ENCODE data around the gene TTC12.

Gene TTC12

GRCh38 chr11:113272927-113273615, 41.3 kb upstream of the TTC12 start:
- Histone ChIP-seq H3K9me3 (ENCODE audit: control insufficient read depth, low read length) (no peaks in the 10 kb centered on the region), H3K4me1 (ENCODE audit: control insufficient read depth, insufficient read depth, low read depth, low read length) (no peaks in the 10 kb centered on the region), H3K23ac (ENCODE audit: low read length in 2 of 2) (no peak overlapping the region), H3K9ac (ENCODE audit: low read length) (no peak overlapping the region), H3K27me3 (ENCODE audit: control insufficient read depth in 1 of 2, insufficient read depth in 1 of 2, low read length in 2 of 2) (peaks cover 0 to 51% of the 10 kb centered on the region in 2 experiments), H2BK12ac (ENCODE audit: low read length in 2 of 2) (no peak overlapping the region), H2BK15ac (ENCODE audit: low read depth, poor library complexity, severe bottlenecking) (no peak overlapping the region), H3K27ac (ENCODE audit: low read length, poor library complexity, severe bottlenecking) (no peak overlapping the region), H3K36me3 (ENCODE audit: control insufficient read depth in 1 of 2, insufficient read depth in 2 of 2, low read depth in 1 of 2, low read length in 2 of 2) (no peaks in the 10 kb centered on the region), H3K4me2 (ENCODE audit: low read length, poor library complexity, severe bottlenecking) (no peak overlapping the region), H2AK5ac (ENCODE audit: low read length, severe bottlenecking) (no peak overlapping the region), H4K8ac (ENCODE audit: low read length) (no peak overlapping the region), H3K4me3 (ENCODE audit: insufficient read depth in 1 of 2, low read depth in 1 of 2, low read length in 2 of 2) (no peak overlapping the region), H2AFZ (ENCODE audit: low read depth, low read length) (no peak overlapping the region), H2BK5ac (ENCODE audit: low read depth, low read length, poor library complexity, severe bottlenecking) (no peak overlapping the region), H3K18ac (ENCODE audit: low read depth in 1 of 2, low read length in 2 of 2) (no peak overlapping the region), H3K14ac (ENCODE audit: low read length in 2 of 2) (peak overlapping the region in 1 of 2 experiments; percentile 49), H3K79me1 (replicated peaks; ENCODE audit: low read length, poor library complexity, severe bottlenecking) (no peaks in the 10 kb centered on the region), H4K91ac (ENCODE audit: low read length) (no peak overlapping the region), H2BK120ac (ENCODE audit: low read depth, low read length) (no peak overlapping the region), H3K4ac (ENCODE audit: low read depth in 1 of 2, low read length in 2 of 2) (no peak overlapping the region)
- 90% methylated on average over 34 of the region's 34 CpGs for WGBS
- DNase-seq = no peak

- H2AK5ac ChIP-seq (ENCODE audit: low read length, severe bottlenecking) = no peak overlapping the region
Observed at GRCh38 chr11:113273720-113274119, 40.7 kb upstream of the TTC12 start.

GRCh38 chr11:113274713-113275582, 39.4 kb upstream of the TTC12 start:
- 94% methylated on average over 19 of the region's 19 CpGs for WGBS
- H4K91ac ChIP-seq (ENCODE audit: low read length) = no peak overlapping the region
- DNase-seq = no peak

More at GRCh38 chr11:113273720-113274119, 40.7 kb upstream of the TTC12 start:
- Histone ChIP-seq H2BK120ac (ENCODE audit: low read depth, low read length) (no peak overlapping the region), H2AFZ (ENCODE audit: low read depth, low read length) (no peak overlapping the region), H2BK12ac (ENCODE audit: low read length in 2 of 2) (no peak overlapping the region), H3K36me3 (ENCODE audit: control insufficient read depth in 1 of 2, insufficient read depth in 2 of 2, low read depth in 1 of 2, low read length in 2 of 2) (no peaks in the 10 kb centered on the region), H3K4me2 (ENCODE audit: low read length, poor library complexity, severe bottlenecking) (no peak overlapping the region), H3K27me3 (ENCODE audit: control insufficient read depth in 1 of 2, insufficient read depth in 1 of 2, low read length in 2 of 2) (peaks cover 0 to 51% of the 10 kb centered on the region in 2 experiments), H3K14ac (ENCODE audit: low read length in 2 of 2) (no peak overlapping the region), H2BK5ac (ENCODE audit: low read depth, low read length, poor library complexity, severe bottlenecking) (no peak overlapping the region), H3K9me3 (ENCODE audit: control insufficient read depth, low read length) (no peaks in the 10 kb centered on the region), H3K4ac (ENCODE audit: low read depth in 1 of 2, low read length in 2 of 2) (no peak overlapping the region), H3K23ac (ENCODE audit: low read length in 2 of 2) (no peak overlapping the region), H3K4me3 (ENCODE audit: insufficient read depth in 1 of 2, low read depth in 1 of 2, low read length in 2 of 2) (no peak overlapping the region), H3K9ac (ENCODE audit: low read length) (no peak overlapping the region), H3K18ac (ENCODE audit: low read depth in 1 of 2, low read length in 2 of 2) (no peak overlapping the region), H3K79me1 (replicated peaks; ENCODE audit: low read length, poor library complexity, severe bottlenecking) (no peaks in the 10 kb centered on the region), H4K8ac (ENCODE audit: low read length) (no peak overlapping the region), H2BK15ac (ENCODE audit: low read depth, poor library complexity, severe bottlenecking) (no peak overlapping the region), H3K27ac (ENCODE audit: low read length, poor library complexity, severe bottlenecking) (no peak overlapping the region), H3K4me1 (ENCODE audit: control insufficient read depth, insufficient read depth, low read depth, low read length) (no peaks in the 10 kb centered on the region), H4K91ac (ENCODE audit: low read length) (no peak overlapping the region)
- 74% methylated on average over 10 of the region's 10 CpGs for WGBS
- DNase-seq = no peak

DNA sequence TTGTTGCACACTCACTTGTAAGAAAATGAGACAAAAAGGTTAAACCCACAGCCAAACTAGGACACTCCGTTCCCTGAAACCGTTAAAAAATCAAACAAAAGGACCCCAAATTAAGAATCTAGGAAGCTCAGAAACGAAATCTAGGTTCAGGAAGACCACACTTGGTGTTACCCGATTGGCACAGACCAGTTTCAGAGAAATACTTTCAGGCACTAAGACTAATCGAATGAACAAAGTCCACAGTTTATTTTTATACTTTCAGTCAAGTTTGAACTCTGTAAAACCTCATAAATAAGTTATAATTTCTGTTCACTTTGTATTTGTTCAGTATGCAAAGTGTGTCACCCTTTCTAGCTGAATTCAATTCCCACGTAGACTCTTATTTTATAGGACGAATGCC, 38.8 kb upstream of the TTC12 start:
- 87% methylated on average over 6 of the region's 7 CpGs for WGBS
- H3K4me2 ChIP-seq (ENCODE audit: low read length, poor library complexity, severe bottlenecking) = no peak overlapping the region
- no peak overlapping the region for H3K4me3 ChIP-seq (ENCODE audit: insufficient read depth in 1 of 2, low read depth in 1 of 2, low read length in 2 of 2)

More at GRCh38 chr11:113274713-113275582, 39.4 kb upstream of the TTC12 start:
- Histone ChIP-seq H2AK5ac (ENCODE audit: low read length, severe bottlenecking) (no peak overlapping the region), H3K4ac (ENCODE audit: low read depth in 1 of 2, low read length in 2 of 2) (no peak overlapping the region), H3K14ac (ENCODE audit: low read length in 2 of 2) (no peak overlapping the region), H3K79me1 (replicated peaks; ENCODE audit: low read length, poor library complexity, severe bottlenecking) (no peaks in the 10 kb centered on the region), H2BK15ac (ENCODE audit: low read depth, poor library complexity, severe bottlenecking) (no peak overlapping the region), H3K36me3 (ENCODE audit: control insufficient read depth in 1 of 2, insufficient read depth in 2 of 2, low read depth in 1 of 2, low read length in 2 of 2) (no peaks in the 10 kb centered on the region), H3K23ac (ENCODE audit: low read length in 2 of 2) (no peak overlapping the region), H2BK120ac (ENCODE audit: low read depth, low read length) (no peak overlapping the region), H2BK12ac (ENCODE audit: low read length in 2 of 2) (no peak overlapping the region), H4K8ac (ENCODE audit: low read length) (no peak overlapping the region), H3K4me3 (ENCODE audit: insufficient read depth in 1 of 2, low read depth in 1 of 2, low read length in 2 of 2) (no peak overlapping the region), H3K18ac (ENCODE audit: low read depth in 1 of 2, low read length in 2 of 2) (no peak overlapping the region), H3K9ac (ENCODE audit: low read length) (no peak overlapping the region), H3K4me1 (ENCODE audit: control insufficient read depth, insufficient read depth, low read depth, low read length) (no peaks in the 10 kb centered on the region), H3K9me3 (ENCODE audit: control insufficient read depth, low read length) (no peaks in the 10 kb centered on the region), H3K4me2 (ENCODE audit: low read length, poor library complexity, severe bottlenecking) (no peak overlapping the region), H2BK5ac (ENCODE audit: low read depth, low read length, poor library complexity, severe bottlenecking) (no peak overlapping the region), H3K27me3 (ENCODE audit: control insufficient read depth in 1 of 2, insufficient read depth in 1 of 2, low read length in 2 of 2) (peaks cover 0 to 48% of the 10 kb centered on the region in 2 experiments), H3K27ac (ENCODE audit: low read length, poor library complexity, severe bottlenecking) (no peak overlapping the region), H2AFZ (ENCODE audit: low read depth, low read length) (no peak overlapping the region)

More for the DNA sequence above, 38.8 kb upstream of the TTC12 start:
- Histone ChIP-seq H4K8ac (ENCODE audit: low read length) (no peak overlapping the region), H4K91ac (ENCODE audit: low read length) (no peak overlapping the region), H3K18ac (ENCODE audit: low read depth in 1 of 2, low read length in 2 of 2) (no peak overlapping the region), H3K4ac (ENCODE audit: low read depth in 1 of 2, low read length in 2 of 2) (no peak overlapping the region), H3K9me3 (ENCODE audit: control insufficient read depth, low read length) (no peaks in the 10 kb centered on the region), H2BK15ac (ENCODE audit: low read depth, poor library complexity, severe bottlenecking) (no peak overlapping the region), H3K36me3 (ENCODE audit: control insufficient read depth in 1 of 2, insufficient read depth in 2 of 2, low read depth in 1 of 2, low read length in 2 of 2) (no peaks in the 10 kb centered on the region), H3K79me1 (replicated peaks; ENCODE audit: low read length, poor library complexity, severe bottlenecking) (no peaks in the 10 kb centered on the region), H2AK5ac (ENCODE audit: low read length, severe bottlenecking) (no peak overlapping the region), H3K23ac (ENCODE audit: low read length in 2 of 2) (no peak overlapping the region), H2AFZ (ENCODE audit: low read depth, low read length) (no peak overlapping the region), H3K4me1 (ENCODE audit: control insufficient read depth, insufficient read depth, low read depth, low read length) (no peaks in the 10 kb centered on the region), H3K27ac (ENCODE audit: low read length, poor library complexity, severe bottlenecking) (no peak overlapping the region), H3K27me3 (ENCODE audit: control insufficient read depth in 1 of 2, insufficient read depth in 1 of 2, low read length in 2 of 2) (peaks cover 0 to 49% of the 10 kb centered on the region in 2 experiments), H3K14ac (ENCODE audit: low read length in 2 of 2) (no peak overlapping the region), H2BK5ac (ENCODE audit: low read depth, low read length, poor library complexity, severe bottlenecking) (no peak overlapping the region), H3K9ac (ENCODE audit: low read length) (no peak overlapping the region), H2BK120ac (ENCODE audit: low read depth, low read length) (no peak overlapping the region), H2BK12ac (ENCODE audit: low read length in 2 of 2) (no peak overlapping the region)
- no peak for DNase-seq

All from mesenchymal stem cell (in vitro differentiated cells and primary cell).